DND-41 (cell line): Measurements from ENCODE around the gene AADACL2.

Source experiments
- ATAC-seq: fragments of 200-7000 bp; cut with Tn5 transposase; 3 replicates; pipeline ENCODE4 v1.9.1; 2021; ENCODE audit warnings: low read depth; ENCODE audit not compliant: insufficient read depth
- DNase-seq: peaks from one replicate; pipeline ENCODE4 v3.0.0-alpha.2; 2020
- H2AFZ ChIP-seq: 2 replicates; pipeline ENCODE4 v1.6.0; 2012; ENCODE audit warnings: low read depth, low read length
- H3K27ac ChIP-seq: 2 replicates; pipeline ENCODE4 v1.5.1; 2012; ENCODE audit warnings: low read length, inconsistent platforms
- H3K27me3 ChIP-seq: fragments of 200-600 bp; sonication (generic); 2 replicates; pipeline ENCODE4 v1.6.0; 2012; ENCODE audit warnings: low read length, mild to moderate bottlenecking, inconsistent platforms; ENCODE audit not compliant: insufficient read depth, poor library complexity
- H3K36me3 ChIP-seq: 2 replicates; pipeline ENCODE4 v1.5.1; 2012; ENCODE audit warnings: low read length, inconsistent platforms; ENCODE audit not compliant: insufficient read depth
- H3K4me1 ChIP-seq: 2 replicates; pipeline ENCODE4 v1.5.1; 2012; ENCODE audit warnings: mild to moderate bottlenecking, low read length; ENCODE audit not compliant: insufficient read depth
- H3K4me2 ChIP-seq: 2 replicates; pipeline ENCODE4 v1.6.0; 2012; ENCODE audit warnings: mild to moderate bottlenecking, moderate library complexity, low read length, inconsistent platforms; ENCODE audit not compliant: insufficient read depth
- H3K4me3 ChIP-seq, 2 experiments: fragments of 200-600 bp in 1 of 2; shearing (Covaris generic) in 1 of 2; 2 replicates each; pipeline ENCODE4 v1.5.1; 2012 to 2016; ENCODE audit warnings: inconsistent platforms in 2 of 2, low read length in 2 of 2, mild to moderate bottlenecking in 2 of 2, low read depth in 1 of 2, moderate library complexity in 1 of 2
- H3K79me2 ChIP-seq: 2 replicates; pipeline ENCODE4 v1.6.0; 2012; ENCODE audit warnings: low read length, inconsistent platforms; ENCODE audit not compliant: insufficient read depth
- H3K9ac ChIP-seq: 2 replicates; pipeline ENCODE4 v1.6.0; 2012; ENCODE audit warnings: low read depth, mild to moderate bottlenecking, inconsistent platforms, low read length, moderate library complexity
- H3K9me3 ChIP-seq: 2 replicates; pipeline ENCODE4 v1.5.1; 2012; ENCODE audit warnings: low read length, moderate library complexity, mild to moderate bottlenecking, inconsistent platforms; ENCODE audit not compliant: insufficient read depth, severe bottlenecking
- H4K20me1 ChIP-seq: 2 replicates; pipeline ENCODE4 v1.6.0; 2012; ENCODE audit warnings: low read length; ENCODE audit not compliant: insufficient read depth
- CTCF ChIP-seq: IDR thresholded peaks from 2 replicates; pipeline ENCODE4 v1.5.1; 2012; ENCODE audit warnings: borderline replicate concordance, low read length, moderate library complexity, mild to moderate bottlenecking; ENCODE audit not compliant: poor library complexity, severe bottlenecking; ENCODE audit errors: extremely low read depth
- EZH2 ChIP-seq: IDR thresholded peaks from 3 replicates; pipeline ENCODE4 v1.6.1; 2012; ENCODE audit warnings: borderline replicate concordance, low read depth, mild to moderate bottlenecking, moderate library complexity, low read length, inconsistent platforms; ENCODE audit not compliant: severe bottlenecking

The AADACL2 gene

GRCh38 chr3:151770956-151771355, 37.2 kb downstream of the AADACL2 start:
- H2AFZ ChIP-seq: no peak overlapping the region

GRCh38 chr3:151772825-151773480, 39.2 kb downstream of the AADACL2 start:
- H3K9me3 ChIP-seq: no peaks in the 10 kb centered on the region
- no peaks in the 10 kb centered on the region for H3K27me3 ChIP-seq
- DNase-seq: no peak
- H3K9ac ChIP-seq: no peak overlapping the region
- H3K79me2 ChIP-seq: no peaks in the 10 kb centered on the region
- no peak overlapping the region for H3K4me3 ChIP-seq
- no peak for ATAC-seq
- TF ChIP-seq EZH2: no peak
- no peak for TF ChIP-seq CTCF
- H3K4me1 ChIP-seq: peaks cover 10% of the 10 kb centered on the region
- no peak overlapping the region for H3K4me2 ChIP-seq
- H3K27ac ChIP-seq: no peak overlapping the region
- no peaks in the 10 kb centered on the region for H3K36me3 ChIP-seq
- no peak overlapping the region for H2AFZ ChIP-seq
- H4K20me1 ChIP-seq: no peaks in the 10 kb centered on the region

More at GRCh38 chr3:151770956-151771355, 37.2 kb downstream of the AADACL2 start:
- DNase-seq: no peak
- Histone ChIP-seq H3K36me3 (no peaks in the 10 kb centered on the region), H3K4me2 (no peak overlapping the region), H4K20me1 (no peaks in the 10 kb centered on the region), H3K9me3 (no peaks in the 10 kb centered on the region), H3K27me3 (no peaks in the 10 kb centered on the region), H3K9ac (no peak overlapping the region), H3K4me3 (no peak overlapping the region), H3K79me2 (no peaks in the 10 kb centered on the region), H3K27ac (no peak overlapping the region), H3K4me1 (peaks cover 10% of the 10 kb centered on the region)
- ATAC-seq: no peak
- TF ChIP-seq EZH2 (no peak), CTCF (no peak)

- H3K27ac ChIP-seq: no peak overlapping the region
- no peak overlapping the region for H3K4me2 ChIP-seq
- H2AFZ ChIP-seq: no peak overlapping the region
- H3K9me3 ChIP-seq: no peaks in the 10 kb centered on the region
- H3K79me2 ChIP-seq: no peaks in the 10 kb centered on the region
- ATAC-seq (no peak), DNase-seq (no peak)
- H3K36me3 ChIP-seq: no peaks in the 10 kb centered on the region
- no peak overlapping the region for H3K9ac ChIP-seq
- H3K4me1 ChIP-seq: peaks cover 6% of the 10 kb centered on the region
- H3K27me3 ChIP-seq: no peaks in the 10 kb centered on the region
- H3K4me3 ChIP-seq: no peak overlapping the region
- H4K20me1 ChIP-seq: no peaks in the 10 kb centered on the region
- TF ChIP-seq EZH2 (no peak), CTCF (no peak)
These were observed 40.5 kb downstream of the AADACL2 start for GRCh38 chr3:151774235-151774634.

- H3K27ac ChIP-seq: no peak overlapping the region
- no peak overlapping the region for H3K9ac ChIP-seq
- H4K20me1 ChIP-seq: no peaks in the 10 kb centered on the region
- no peak overlapping the region for H3K4me2 ChIP-seq
- peaks cover 6% of the 10 kb centered on the region for H3K4me1 ChIP-seq
- no peak for DNase-seq
- TF ChIP-seq EZH2 (no peak), CTCF (no peak)
- no peaks in the 10 kb centered on the region for H3K36me3 ChIP-seq
- H2AFZ ChIP-seq: peak overlapping the region; percentile 72
- no peak overlapping the region for H3K4me3 ChIP-seq
- H3K9me3 ChIP-seq: no peaks in the 10 kb centered on the region
- no peak for ATAC-seq
- no peaks in the 10 kb centered on the region for H3K79me2 ChIP-seq
- H3K27me3 ChIP-seq: no peaks in the 10 kb centered on the region
These were observed 41.2 kb downstream of the AADACL2 start for GRCh38 chr3:151774910-151775309.
